Activated CD8-positive, alpha-beta memory T cell treated with anti-CD3 and anti-CD28 coated beads for 1 hour (primary cell): ENCODE data around the gene GRB10.
"Not testable (repeated sequence)": the region's sequence is repeated elsewhere in the genome, so short reads cannot be mapped to it uniquely, and the experiment has no call there.

Experiments
- DNase-seq, 2 donors: peaks; one replicate each; pipeline ENCODE4 v3.0.0-alpha.2; 2020; ENCODE audit warnings: low read depth in 1 of 2; ENCODE audit errors: extremely low read depth in 1 of 2

Gene GRB10

DNA sequence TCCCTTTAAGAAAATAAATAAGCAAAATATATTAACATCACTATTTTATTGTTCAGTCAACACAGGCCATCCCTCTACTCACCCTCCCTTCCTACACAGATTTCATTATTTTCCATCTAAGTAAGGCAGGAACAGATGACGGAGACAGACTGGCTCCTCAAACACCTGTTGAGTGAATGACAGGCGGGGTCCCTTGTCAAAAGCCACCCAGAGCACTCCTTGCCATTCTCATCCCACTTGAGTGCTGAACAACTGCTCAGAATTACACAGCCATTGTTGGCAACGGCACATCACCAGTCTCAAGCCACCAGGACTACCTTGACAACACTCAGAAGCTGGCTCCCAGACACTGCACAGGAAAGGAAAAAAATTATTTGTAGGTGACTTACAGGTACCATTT, 3.3 kb downstream of the GRB10 start:
- no peak for DNase-seq

DNA sequence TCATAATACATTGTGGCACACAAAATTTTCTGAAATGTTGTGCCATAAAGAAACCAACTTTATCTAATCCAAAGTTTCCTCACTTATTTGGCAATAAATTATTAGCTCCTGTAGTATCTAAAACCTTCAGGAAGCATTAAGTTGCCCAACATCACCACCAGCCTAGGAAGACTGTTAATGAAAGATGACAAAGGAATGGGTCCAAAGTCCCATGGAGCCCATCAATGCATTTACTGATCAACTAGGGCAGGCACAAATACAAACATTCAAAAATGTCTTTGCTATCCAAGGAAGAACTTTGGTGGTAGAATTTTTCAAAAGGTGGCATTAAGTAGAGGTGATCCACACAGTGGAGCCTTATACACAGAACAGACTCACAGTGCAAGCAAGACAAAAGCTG, 4.5 kb downstream of the GRB10 start:
- no peak for DNase-seq

DNA sequence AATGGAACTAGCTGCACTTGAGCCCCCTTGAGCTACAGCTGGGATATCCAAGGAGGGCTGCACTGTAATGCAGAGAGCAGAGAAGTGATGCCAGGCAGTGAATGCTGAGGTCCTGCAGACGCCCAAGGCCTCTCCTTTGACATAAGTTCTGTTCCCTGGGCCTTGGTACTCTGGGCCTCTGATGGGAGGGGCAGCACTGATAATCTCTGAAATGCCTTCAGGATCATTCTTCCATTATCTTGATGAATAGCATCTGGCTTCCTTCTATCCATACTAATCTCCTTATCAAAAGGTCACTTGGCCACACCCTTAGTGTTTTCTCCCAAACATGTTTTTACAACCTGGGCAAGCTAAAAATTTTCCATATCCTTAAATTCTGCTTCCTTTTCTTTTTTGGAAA, 6.9 kb downstream of the GRB10 start:
- no peak for DNase-seq

DNA sequence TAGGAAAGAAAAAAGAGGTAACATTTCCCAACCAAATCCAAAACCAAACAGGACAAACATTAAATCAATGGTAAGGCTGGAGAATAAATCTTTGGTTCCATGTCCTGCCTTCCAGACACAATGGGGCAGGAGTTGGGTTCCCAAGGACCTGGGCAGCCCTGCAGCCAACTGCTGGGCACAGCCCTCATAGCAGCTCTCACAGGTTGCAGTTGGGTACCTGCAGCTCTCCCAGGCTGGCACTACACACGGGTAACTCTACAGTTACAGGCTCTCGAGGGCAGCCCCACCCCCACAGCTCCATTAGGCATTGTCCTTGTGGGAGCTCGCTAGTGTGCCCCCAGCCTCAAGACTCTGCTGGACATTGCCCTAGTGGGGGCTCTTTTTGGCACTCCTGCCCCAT, 7.5 kb downstream of the GRB10 start:
- no peak for DNase-seq

DNA sequence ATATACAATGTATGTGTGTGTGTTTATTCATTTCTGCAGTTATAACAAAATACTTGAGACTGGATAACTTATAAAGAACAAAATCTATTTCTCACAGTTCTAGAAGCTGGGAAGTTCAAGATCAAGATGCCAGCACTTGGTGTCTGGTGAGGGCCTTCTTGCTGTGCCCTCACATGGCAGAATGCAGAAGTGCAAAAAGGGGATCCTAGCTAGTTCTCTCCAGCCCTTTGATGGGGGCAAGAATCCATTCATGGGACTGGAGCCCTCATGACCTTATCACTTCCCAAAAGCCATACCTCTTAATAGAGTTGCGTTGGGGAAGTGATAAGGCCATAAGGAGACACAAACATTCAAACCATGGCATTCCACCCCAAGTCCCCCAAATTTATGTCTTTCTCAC, 8.4 kb downstream of the GRB10 start:
- DNase-seq = no peak

DNA sequence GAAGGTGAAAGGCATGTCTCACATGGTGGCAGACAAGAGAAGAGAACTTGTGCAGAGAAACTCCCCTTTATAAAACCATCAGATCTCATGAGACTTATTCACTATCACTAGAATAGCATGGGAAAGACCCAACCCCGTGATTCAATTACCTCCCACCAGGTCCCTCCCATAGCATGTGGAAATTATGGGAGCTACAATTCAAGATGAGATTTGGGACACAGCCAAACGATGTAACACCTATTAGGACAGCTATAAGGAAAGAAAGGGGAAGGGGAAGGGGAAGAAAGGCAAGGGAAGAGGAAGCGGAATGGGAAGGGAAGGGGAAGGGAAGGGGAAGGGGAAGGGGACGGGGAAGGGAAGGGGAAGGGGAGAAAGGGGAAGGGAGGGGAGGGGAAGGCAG, 9.6 kb downstream of the GRB10 start:
- DNase-seq = not testable (repeated sequence)

DNA sequence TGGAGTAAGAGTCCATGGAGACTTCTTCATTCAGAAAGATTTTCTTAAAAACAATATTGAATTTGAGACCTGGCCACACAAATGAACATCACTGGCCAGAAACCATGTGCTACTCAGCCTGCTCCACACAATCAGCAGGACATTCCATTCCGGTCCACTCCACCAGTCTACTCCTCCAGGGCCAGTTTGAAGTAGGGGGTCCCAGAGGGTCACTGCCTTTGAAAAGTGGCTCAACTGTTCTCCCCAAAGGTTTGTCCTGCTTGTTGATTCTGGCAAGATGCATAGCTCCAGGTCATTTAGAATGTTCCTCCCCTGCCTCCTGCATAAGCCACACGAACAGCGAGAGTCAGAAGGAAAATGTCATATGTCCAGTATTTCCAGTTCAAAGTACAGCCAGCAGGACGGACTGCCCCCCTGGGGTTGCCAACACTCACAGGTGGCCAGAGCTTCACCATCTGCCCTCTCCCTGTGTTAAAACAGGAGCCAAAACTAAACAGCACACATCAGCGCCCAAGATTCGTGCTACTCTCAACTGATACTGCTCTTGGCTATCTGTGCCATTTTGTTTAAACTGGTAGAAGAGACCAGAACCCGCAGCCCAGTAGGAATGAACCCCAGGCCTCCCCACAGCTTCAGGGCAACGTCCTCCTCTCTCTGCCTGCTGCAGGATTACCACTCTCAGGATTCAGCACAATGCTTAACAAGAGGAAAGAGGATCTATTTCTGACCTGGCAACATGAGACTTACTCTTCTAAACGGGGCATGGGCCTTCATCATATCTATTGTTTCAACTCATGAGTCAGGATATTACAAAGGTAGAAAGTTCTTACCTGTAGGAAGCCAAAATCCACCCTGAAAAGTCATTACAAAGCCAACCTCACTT, 11.3 kb downstream of the GRB10 start:
- no peak for DNase-seq

DNA sequence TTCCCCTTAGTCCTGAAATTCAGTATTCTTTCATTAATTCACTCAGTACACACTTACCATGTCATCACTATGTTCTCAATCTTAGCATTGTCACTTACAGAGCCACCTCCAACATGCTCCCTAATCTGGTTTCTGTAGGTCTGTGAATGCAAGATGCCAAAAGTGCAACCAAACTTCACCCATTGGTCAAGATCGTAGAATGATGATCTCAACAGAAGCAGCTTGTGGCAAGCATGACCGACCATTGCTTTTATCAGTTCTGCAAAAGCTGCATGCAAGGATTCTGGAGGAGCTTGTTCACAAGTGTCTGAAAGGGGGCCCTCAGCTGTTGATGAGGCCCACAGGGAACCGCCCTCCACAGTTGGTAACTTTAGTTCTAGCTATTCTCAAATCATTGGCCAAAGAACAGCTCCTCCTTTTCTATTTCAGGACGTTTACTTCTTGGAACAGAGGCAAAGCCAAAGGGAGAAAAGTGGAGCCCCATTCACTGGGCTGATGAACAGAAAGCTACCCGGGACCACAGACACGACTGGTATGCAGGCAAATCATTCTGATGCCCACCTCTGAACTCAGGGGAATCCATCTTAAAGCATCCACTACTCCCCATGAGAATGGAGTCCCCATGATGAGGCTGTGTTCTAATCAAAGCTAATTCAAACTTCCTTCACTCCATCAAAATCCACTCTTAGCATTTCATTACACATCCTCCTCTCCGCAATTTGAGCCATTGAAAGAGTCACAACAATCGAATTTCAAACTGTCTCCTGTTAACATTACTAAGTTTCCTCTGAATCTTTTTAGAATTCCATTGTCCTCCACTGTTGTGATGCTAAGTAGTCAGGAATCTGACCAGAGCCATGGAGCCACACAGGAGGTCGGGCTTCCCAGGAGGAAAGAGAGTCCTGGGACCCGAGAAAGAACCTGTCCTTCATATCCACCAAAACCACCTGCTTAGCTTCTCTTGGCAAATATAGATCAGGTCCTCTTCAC, 13.9 kb downstream of the GRB10 start:
- no peak for DNase-seq

DNA sequence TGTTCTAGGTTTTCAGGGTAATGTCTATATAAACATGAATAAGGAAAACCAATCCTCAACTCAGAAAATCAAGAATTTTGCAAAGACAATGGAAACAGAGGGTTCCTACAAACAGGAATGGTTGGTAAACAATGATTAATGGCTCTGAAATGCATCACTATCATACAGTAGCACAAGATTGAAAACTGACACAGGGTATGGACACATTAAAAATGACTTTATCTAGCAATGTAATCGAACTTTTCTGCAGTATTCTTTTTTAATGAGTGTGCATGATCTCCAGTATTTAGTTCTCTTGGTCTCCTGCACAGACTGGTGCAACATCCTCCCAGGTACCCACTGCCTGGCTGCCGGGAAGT, 15.9 kb downstream of the GRB10 start:
- DNase-seq = no peak

DNA sequence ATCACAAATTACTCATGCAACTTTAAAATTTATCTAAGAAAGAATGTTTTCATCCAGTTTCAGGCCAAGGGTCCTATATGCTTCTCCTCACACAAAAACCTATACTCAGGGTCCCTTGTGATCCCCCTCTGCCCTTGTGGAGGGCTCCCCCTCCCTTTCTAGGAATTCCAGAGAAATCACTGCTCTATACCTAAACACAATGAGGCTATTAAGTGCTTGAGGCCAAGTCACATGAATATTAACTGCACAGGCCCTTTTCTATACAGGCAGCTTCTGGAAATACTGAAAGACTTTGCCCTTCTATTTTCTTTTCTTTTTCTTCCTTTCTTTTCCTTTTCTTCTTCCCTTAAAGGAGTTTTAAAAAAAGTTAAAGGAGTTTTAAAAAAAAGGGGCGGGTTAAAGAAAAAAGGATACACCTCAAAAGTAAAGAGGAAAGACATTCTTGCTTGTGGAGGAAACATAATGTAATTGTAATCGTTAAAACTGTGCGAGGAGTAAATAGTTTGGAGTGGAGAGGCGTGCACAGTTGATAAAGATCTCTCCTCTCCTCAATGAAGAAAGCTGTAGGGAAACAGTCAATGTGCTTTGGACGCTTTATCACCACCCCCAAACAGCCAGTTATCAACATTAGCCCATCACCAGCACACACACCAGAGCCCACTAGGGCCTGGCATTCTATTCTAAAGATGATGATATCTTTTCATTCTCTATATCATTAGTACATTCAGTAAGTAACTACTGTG, 16.4 kb downstream of the GRB10 start:
- no peak for DNase-seq

DNA sequence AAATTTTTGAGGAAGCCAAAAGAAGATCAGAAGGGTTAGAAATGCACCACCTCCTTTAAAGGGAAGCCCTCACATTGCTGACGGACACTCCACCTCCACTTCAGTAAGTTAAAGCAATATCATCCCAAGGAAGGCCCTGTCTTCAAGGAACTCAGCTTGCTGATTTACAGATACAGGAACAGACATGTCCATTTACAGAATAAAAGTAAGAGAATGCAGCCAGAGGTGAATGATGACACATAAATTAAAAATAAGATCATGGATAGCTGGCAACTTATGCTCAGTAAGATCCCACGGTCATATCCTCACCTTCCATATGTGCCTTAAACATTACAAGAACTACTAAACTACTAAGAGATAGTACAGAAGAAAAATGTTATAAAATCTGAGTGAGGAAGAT, 20.4 kb downstream of the GRB10 start:
- DNase-seq = no peak

DNA sequence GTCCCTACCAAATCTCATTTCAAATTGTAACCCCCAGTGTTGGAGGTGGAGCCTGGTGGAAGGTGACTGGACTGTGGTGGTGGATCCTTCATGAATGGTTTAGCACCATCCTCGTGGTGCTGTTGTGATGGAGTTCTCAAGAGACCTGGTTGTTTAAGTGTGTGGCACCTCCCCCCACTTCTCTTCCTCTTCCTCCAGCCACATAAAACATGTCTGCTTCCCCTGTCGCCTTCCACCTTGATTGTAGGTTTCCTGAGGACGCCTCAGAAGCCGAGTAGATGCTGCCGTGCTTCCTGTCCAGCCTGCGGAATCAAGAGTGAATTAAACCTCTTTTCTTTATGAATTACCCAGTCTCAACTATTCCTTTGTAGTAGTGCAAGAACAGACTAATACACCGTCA, 21.0 kb downstream of the GRB10 start:
- DNase-seq = no peak

DNA sequence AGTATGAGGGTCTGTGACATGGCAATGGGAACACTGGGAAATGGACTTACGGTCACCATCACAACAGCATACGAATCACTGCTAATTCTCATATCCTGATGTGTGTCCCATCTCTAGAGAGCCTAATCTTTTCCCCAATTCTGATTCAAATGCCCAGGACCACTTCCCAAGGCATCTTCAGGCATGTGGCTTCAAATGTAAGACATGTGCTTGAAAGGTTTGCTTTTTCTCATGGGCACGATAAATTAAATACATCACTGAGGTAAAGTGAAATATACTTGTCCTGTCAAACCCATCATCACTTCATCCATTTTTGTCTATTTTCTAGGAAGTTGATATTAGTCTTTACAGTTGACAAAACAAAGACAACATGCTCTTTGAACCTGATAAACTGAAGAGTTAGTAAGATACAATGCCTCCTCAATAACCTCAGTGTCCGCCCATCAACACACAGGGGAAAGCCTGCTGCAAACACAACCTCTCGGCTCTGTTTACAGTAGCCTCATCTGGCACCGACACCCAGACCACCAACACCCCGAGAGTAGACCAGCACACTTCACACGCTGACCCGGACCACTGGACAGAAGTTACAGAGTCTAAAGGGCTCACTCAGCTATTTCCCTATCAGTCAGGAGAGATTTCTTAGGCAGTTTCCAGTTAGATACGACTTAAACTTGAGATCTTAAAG, 24.8 kb downstream of the GRB10 start:
- DNase-seq = no peak

DNA sequence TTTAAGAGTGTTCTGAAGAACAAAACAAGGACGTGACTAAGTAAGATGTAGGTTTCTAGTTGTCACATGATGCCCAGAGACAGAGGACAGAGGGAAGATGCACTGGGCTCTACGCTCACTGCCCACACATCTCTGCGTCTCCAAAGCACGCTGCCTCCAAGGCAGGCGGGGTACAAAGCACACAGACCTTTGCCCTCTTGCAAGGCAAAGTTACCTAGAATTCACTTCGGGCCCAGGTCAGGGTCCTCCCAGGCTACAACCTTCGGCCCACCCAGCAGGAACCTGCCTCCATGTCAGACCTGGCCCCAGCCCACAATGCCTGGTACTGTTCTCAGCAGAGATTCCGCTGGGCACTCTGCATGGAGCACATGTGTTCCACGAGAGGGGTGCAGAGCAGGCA, 26.5 kb downstream of the GRB10 start:
- no peak for DNase-seq

DNA sequence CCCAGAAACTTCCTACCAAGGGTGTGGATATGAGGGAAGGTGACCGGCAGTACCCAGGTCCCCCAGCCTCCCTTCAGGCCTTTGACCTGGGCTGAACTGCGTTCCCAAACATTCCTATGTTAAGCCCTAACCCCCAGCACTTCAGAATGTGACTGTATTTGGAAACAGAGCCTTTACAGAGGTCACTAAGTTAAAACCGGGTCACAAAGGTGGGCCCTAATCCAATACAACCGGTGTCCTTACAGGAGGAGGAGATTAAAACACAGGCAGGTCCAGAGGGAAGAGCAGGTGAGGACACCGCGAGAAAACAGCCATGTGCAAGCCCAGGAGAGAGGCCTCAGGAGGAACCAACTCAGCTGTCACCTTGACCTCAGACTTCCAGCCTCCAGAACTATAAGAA, 28.0 kb downstream of the GRB10 start:
- no peak for DNase-seq

DNA sequence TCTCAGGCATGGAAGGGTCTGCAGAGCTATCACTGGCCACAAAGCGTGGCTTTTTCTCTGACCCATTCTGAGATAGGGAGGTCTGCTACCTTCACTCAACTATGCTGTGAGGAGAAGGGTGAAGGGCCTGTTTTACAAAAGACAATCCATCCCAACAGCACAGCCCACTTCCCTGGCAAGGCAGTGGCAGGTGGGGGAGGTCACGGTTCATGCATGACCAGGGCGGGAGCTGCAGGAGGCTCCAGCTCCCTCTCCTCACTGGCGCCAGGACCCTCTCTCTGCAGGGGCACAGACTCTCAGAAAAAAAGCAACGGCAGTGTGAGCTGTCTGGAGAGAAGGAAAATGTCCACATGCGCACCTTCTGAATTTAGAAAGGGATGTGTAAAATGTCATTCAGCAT, 28.5 kb downstream of the GRB10 start:
- no peak for DNase-seq

DNA sequence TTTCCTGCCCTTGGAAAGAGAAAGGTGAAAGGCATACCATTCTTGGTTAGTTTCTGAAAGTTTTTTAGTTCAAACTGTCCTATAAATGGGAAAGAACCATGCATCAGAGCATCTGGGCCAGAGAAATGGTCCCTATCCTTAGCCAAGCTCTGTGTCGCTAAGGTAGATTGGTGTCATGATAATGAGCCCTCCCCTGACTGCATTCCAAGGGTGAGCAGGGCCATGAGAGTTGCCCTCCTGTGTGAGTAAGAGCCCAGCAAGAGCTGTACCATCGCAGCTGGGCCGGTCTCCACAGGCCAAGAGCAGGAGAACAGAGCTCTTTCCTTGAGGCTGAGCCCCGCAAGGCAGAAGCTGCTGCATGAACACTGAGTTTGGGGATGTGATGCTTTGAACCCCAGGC, 30.3 kb downstream of the GRB10 start:
- DNase-seq = no peak

DNA sequence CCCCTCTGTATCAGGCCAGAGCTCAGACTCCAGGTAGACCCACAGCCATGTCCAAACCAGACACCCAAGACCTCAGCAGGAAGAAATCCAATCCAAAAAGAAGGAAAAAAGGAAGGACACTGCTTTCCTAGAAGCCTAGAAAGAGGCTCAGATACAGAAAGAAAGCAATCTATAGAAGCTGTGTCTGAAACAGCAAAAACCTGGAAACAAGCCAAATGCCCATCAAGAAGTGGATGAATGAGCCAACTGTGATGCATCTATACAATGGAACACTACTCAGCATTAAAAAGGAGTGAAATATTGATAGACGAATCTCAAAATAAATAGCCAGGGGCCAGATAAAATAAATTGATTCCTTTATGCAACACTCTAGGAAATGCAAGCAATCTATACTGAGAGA, 31.6 kb downstream of the GRB10 start:
- no peak for DNase-seq

DNA sequence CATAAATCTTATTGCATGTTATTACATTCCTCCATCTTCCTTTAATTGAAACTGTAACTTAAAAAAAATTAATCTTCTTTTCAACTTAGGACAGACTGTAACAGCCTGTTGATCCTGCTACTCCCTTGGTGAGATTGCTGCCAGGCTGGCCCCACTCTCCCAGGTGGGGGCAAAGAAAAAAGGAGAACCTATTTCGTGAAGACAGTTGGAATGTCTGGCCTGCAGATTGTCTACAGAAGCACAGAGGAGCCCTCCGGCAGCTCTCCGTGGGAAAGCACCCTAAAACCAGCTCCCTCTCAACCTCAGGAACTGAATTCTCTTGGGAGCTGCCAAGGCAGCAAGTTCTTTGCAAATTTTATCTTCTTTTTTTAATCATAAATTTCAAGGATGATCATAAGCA, 32.8 kb downstream of the GRB10 start:
- DNase-seq = no peak

DNA sequence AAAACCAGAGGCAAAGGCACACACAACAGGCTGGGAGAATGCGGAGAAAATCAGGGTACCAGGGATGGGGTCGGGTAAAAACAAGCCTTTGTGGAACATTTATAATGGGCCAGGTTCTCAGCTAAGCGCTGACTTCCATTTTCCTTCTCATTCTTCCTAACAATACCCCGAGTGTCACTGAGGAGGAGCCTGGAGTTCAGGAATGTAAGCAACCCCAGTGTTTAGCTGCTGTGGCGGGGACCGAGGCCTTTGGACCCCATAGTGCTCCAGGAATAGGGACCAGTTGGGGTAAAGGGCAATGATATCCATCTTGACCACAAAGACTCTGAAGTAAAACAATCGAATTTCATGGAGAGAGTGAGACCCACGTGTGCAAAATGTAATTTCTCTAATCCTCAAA, 34.2 kb downstream of the GRB10 start:
- no peak for DNase-seq

DNA sequence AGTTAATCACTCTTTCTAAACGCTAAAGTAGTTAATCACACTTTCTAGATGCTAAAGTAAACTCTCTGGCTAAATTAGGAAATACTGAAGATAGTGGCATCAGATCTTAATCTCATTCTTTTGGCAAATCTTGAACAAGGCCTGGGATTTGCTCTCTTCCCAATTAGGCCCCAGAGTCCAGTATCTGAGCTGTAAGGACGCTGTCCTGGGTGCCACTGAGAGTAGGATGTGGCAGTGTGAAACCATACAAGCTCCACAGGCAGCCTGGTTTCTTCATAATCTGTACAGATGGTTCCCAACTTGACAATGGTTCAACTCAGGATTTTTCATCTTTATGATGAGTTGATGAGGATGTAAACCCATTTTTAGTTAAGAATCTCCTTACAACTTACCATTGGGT, 36.9 kb downstream of the GRB10 start:
- DNase-seq = no peak
